Brain microvascular endothelial cell (primary cell): Measurements from ENCODE around the gene THADA.
"Not testable (repeated sequence)": the region's sequence is repeated elsewhere in the genome, so short reads cannot be mapped to it uniquely, and the experiment has no call there.

Experiments used
- DNase-seq: peaks from one replicate; pipeline ENCODE4 v3.0.0-alpha.2; 2020
- H3K27ac ChIP-seq: fragments of 250-450 bp; sonication (Bioruptor Pico); 2 replicates; pipeline ENCODE4 v1.5.1; 2020; ENCODE audit warnings: mild to moderate bottlenecking, moderate library complexity
- H3K27me3 ChIP-seq: fragments of 250-450 bp; sonication (Bioruptor Pico); replicated peaks from 2 replicates; pipeline ENCODE4 v1.5.1; 2020; ENCODE audit warnings: mild to moderate bottlenecking
- H3K36me3 ChIP-seq: fragments of 250-450 bp; sonication (Bioruptor Pico); replicated peaks from 2 replicates; pipeline ENCODE4 v1.5.1; 2020; ENCODE audit warnings: mild to moderate bottlenecking
- H3K4me3 ChIP-seq: 2 replicates; pipeline ENCODE4 v1.5.1; 2011; ENCODE audit warnings: low read depth, mild to moderate bottlenecking, control low read depth, low read length, moderate library complexity
- CTCF ChIP-seq: IDR thresholded peaks from 2 replicates; pipeline ENCODE4 v1.5.1; 2011; ENCODE audit warnings: low read depth, mild to moderate bottlenecking, moderate library complexity, low read length, control low read depth, inconsistent platforms; ENCODE audit errors: missing control alignments
- in situ Hi-C: cut with HindIII; loops from 2 replicates; pipeline ENCODE4 v1.10.0; 2017; ENCODE audit warnings: low sequenced_read_pairs, low pct_ligation_motif_present

THADA gene

GRCh38 chr2:43193652-43194120 is 402.2 kb downstream of the THADA start:
- no peak for DNase-seq
- no peak for TF ChIP-seq CTCF

GRCh38 chr2:43192744-43193651 is 402.8 kb downstream of the THADA start:
- in situ Hi-C loops, result no loop called here
- Histone ChIP-seq H3K27me3 (no peaks in the 10 kb centered on the region), H3K4me3 (no peak overlapping the region), H3K36me3 (no peaks in the 10 kb centered on the region), H3K27ac (no peak overlapping the region)
- DNase-seq, result no peak
- TF ChIP-seq CTCF, result no peak

More at GRCh38 chr2:43193652-43194120, 402.2 kb downstream of the THADA start:
- H3K27ac ChIP-seq, result no peak overlapping the region
- in situ Hi-C loops, result no loop called here
- H3K27me3 ChIP-seq, result no peaks in the 10 kb centered on the region
- H3K36me3 ChIP-seq, result no peaks in the 10 kb centered on the region
- no peak overlapping the region for H3K4me3 ChIP-seq

- H3K27me3 ChIP-seq, result no peaks in the 10 kb centered on the region
- peak; percentile 50 for TF ChIP-seq CTCF
- in situ Hi-C loops, result no loop called here
- no peak overlapping the region for H3K4me3 ChIP-seq
- no peak for DNase-seq
- H3K27ac ChIP-seq, result no peak overlapping the region
- no peaks in the 10 kb centered on the region for H3K36me3 ChIP-seq
These were observed 403.8 kb downstream of the THADA start for GRCh38 chr2:43191947-43192516.

- in situ Hi-C loops, result no loop called here
- no peak overlapping the region for H3K27ac ChIP-seq
- DNase-seq, result no peak
- TF ChIP-seq CTCF, result no peak
- no peaks in the 10 kb centered on the region for H3K36me3 ChIP-seq
- H3K4me3 ChIP-seq, result no peak overlapping the region
- H3K27me3 ChIP-seq, result no peaks in the 10 kb centered on the region
These were observed 405.4 kb downstream of the THADA start for GRCh38 chr2:43190311-43191052.

- in situ Hi-C loops, H3K36me3 ChIP-seq, DNase-seq, H3K27ac ChIP-seq, H3K27me3 ChIP-seq, H3K4me3 ChIP-seq: not testable (repeated sequence)
These were observed 406.0 kb downstream of the THADA start for GRCh38 chr2:43189861-43190260.
